GM21423 (cell line): ENCODE results near the gene FFAR3.
"Not testable (repeated sequence)": the region's sequence is repeated elsewhere in the genome, so short reads cannot be mapped to it uniquely, and the experiment has no call there.

Experiments used
- ATAC-seq: cut with Tn5 transposase; IDR thresholded peaks from one replicate; pipeline ENCODE4 v1.9.1; 2021; ENCODE audit warnings: mild to moderate bottlenecking, moderate library complexity; ENCODE audit not compliant: unreplicated experiment

Gene FFAR3

DNA sequence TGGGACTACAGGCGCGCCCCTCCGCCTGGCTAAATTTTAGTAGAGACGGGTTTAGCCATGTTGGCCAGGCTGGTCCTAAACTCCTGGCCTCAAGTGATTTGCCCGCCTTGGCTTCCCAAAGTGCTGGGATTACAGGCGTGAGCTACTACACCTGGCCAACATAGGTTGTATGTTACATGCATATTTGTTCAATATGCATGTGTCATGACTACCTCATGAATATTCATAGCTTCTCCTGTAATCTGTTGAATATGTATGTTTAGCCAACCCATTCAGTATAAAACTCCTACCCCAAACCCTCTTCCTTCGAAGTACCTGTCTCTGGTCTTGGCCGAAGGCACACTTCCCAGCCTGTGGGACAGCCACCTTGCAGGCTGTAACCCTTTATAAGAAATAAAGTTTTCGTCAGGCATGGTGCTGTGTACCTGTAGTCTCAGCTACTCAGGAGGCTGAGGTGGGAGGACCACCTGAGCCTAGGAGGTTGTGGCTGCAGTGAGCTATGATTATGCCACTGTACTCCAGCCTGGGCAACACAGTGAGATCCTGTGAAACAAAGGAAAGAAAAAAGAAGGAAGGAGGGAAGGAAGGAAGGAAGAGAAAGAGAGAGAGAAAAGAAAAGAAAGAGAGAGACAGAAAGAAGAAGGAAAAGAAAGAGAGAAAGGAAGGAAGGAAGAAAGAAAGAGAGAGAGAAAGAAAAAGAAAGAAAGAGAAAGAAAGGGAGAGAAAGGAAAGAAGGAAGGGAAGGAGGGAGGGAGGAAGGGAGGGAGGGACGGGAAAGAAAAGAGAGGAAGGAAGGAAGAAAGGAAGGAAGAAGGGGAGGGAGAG is 41.9 kb downstream of the FFAR3 start:
- no peak for ATAC-seq

DNA sequence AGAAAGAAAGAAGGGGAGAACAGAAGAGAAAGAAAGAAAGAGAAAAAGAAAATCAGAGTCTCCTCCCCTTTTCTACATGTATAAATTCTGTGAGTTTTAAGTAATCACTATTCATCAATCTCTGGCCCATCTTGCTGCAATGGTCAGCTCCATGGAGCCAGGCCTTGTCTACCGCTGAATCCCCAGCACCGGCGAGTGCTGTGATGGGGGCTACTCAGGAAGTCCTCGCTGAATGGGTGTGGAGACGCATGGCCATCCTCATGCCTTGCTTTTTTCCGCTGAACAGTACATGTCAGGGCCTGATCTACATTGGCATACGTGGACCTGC is 42.5 kb downstream of the FFAR3 start:
- ATAC-seq = no peak

DNA sequence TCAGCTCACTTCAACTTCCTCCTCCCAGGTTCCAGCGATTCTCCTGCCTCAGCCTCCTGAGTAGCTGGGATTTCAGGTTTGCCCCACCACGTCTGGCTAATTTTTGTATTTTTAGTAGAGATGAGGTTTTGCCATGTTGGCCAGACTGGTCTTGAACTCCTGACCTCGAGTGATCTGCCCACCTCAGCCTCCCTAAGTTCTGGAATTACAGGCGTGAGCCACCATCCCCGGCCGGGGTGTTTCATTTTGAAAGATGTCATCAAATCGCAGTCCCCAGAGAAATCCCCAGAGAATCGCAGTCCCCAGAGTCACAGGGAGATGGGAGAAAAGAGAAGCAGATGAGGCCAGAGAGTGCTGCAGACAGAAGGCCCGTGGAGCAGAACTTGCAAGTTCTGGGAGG is 43.2 kb downstream of the FFAR3 start:
- not testable (repeated sequence) for ATAC-seq

DNA sequence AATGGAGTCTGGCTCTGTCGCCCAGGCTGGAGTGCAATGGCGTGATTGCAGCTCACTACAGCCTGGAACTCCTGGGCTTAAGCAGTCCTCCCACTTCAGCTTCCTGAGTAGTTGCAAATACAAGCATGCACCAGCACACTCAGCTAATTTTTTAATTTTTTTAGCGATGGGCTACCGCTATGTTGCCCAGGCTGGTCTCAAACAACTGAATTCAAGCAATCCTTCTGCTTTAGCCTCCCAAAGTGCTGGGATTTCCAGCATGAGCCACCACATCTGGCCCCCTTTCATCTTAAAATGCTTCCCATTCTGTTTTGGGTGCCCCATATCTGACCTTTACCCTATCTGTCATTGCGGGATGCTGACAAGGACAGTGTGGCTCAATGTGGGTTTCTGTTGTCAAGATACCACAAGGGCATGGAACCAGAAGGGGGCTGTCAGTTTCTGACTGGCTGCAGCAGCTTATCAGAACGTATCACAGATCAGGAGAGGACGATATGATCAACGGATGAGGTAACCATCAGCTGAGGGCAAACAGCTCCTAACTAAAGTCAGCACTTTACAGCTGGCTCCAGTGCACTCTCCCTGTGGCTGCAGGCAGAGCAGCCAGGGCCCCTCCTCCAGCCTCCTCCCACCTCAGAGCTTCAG is 45.0 kb downstream of the FFAR3 start:
- ATAC-seq = no peak

DNA sequence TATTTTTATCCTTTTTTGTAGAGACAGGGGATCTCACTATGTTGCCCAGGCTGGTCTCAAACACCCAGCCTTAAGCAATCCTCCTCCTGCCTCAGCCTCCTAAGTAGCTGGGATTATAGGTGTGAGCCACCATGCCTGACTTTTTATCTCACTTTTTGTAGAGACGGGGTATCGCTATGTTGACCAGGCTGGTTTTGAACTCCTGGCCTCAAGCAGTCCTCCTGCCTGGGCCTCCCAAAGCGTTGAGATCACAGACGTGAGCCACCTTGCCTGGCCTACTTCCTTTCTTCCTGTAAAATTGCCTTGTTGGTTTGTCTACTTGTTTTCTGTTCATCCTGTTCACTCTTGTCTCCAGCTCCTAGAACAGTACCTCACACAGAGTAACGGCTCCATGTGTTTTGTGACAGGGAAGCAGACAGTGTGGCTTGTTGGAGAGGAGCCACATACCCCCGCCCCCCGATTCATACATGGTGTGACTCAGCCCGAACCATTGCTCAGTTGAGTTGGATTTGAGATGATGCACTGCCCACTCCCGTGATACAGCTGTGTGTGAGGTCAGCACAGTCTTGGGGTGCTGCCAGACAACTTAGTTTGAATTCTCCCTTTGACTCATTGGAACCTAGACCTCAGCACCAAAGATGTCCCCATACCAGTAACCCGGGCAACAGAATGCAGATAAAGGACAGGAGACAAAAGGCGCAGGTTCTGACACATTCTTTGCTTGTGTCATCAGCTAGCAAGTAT is 46.8 kb downstream of the FFAR3 start:
- no peak for ATAC-seq

DNA sequence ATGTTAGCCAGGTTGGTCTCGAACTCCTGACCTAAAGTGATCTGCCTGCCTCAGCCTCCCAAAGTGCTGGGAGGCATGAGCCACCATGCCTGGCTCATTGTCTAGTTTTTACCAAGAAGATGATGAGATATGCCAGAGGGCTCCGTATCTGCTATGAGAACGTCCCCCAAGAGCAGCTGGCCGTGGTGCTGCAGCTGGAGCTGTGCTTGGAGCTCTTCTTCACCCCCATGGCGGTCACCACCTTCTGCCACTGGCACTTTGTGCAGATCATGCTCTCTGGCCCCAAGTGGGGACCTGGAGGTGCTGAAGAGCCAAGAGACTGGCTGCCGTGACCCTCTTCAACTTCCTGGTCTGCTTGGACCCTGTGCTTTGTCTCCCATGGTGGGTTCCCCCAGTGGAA is 49.4 kb downstream of the FFAR3 start:
- no peak for ATAC-seq

DNA sequence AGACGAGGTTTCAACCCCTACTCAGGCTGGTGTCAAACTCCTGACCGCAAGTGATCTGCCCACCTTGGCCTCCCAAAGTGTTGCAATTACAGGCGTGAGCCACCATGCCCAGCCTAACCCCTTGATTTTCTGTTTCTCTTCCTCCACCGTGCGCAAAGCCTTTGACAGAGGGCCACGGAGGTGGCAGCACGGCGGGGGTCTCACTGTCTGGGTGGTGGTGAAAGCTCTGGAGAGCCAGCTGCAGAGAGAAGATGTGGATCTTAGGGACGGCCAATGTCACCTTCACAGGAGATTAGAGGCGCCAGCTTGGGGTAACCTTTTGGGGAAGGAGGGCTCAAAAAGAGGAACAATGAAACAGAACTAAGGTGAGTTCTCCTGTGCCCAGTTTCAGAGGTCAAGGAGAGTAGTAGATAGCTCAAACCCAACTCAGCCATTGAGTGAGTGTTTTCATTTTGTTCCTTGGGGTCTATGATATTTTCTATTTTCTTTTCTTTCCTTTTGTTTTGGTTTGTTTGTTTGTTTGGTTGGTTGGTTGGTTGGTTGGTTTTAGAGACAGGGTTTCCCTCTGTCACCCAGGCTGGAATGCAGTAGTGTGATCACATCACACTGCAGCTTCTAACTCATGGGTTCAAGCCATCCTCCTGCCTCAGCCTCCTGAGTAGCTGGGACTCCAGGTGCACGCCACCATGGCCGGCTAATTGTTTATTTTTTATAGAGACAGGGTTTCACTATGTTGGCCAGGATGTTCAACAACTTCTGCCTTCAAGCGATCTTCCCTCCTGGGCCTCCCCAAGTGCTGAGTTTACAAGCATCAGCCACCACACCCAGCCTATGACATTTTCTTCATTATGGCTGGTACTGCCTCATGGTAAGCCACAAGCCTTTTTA is 50.3 kb downstream of the FFAR3 start:
- ATAC-seq = peak; percentile 53

DNA sequence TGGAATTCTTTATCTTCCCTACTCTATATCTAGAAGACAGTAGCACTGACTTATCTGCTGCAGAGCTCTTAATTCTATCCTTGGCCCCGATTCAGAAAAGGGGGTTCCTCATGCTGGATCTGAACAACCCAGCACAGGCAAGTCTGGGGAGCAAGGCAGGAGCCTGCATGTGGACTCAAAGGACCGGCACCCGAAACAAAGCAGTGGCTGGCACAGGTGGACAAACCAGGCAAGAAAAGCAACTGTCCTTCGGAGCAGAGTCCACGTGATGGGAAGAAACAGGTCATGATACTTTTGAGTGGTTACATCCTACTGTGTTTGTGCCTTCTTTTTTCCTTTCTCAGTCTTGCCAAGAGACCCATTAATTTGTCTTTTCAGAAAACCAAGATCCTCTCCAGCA is 50.9 kb downstream of the FFAR3 start:
- no peak for ATAC-seq
